ENCODE results near the gene RAP1A.

The RAP1A gene

DNA sequence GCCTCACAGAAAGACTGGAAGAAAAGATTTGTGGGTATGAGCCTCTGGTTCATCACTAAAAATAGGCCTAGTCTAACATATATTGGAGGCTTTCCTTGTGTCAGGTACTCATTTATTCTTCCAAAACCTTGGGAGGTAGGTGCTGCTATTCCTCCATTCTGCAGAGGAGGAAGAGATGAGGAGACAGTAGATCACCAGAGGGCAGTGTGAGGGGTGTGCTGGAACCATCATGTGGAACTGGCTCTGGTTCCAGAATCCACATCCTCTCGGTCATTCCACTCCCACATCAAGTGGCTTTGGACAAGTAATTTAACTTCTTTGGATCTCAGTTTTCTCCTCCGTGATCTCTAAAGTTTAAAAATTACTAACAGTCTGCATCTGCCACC, 127.0 kb downstream of the RAP1A start:
- in situ Hi-C loops (cut with MboI; ENCODE audit: low sequenced_read_pairs, unreplicated experiment): loop anchor here (10.0 kb wide), 1 partner anchor 242 kb away; the partner anchor contains the start of genes ADORA3 and TMIGD3
- TF ChIP-seq, protein P1, sequence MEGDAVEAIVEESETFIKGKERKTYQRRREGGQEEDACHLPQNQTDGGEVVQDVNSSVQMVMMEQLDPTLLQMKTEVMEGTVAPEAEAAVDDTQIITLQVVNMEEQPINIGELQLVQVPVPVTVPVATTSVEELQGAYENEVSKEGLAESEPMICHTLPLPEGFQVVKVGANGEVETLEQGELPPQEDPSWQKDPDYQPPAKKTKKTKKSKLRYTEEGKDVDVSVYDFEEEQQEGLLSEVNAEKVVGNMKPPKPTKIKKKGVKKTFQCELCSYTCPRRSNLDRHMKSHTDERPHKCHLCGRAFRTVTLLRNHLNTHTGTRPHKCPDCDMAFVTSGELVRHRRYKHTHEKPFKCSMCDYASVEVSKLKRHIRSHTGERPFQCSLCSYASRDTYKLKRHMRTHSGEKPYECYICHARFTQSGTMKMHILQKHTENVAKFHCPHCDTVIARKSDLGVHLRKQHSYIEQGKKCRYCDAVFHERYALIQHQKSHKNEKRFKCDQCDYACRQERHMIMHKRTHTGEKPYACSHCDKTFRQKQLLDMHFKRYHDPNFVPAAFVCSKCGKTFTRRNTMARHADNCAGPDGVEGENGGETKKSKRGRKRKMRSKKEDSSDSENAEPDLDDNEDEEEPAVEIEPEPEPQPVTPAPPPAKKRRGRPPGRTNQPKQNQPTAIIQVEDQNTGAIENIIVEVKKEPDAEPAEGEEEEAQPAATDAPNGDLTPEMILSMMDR (IDR thresholded peaks at IDR 0.05; ENCODE audit: borderline replicate concordance, control extremely low read depth, extremely low read depth, insufficient read depth, missing control alignments): no peak
- no peak for DNase-seq (ENCODE audit: low spot score)

DNA sequence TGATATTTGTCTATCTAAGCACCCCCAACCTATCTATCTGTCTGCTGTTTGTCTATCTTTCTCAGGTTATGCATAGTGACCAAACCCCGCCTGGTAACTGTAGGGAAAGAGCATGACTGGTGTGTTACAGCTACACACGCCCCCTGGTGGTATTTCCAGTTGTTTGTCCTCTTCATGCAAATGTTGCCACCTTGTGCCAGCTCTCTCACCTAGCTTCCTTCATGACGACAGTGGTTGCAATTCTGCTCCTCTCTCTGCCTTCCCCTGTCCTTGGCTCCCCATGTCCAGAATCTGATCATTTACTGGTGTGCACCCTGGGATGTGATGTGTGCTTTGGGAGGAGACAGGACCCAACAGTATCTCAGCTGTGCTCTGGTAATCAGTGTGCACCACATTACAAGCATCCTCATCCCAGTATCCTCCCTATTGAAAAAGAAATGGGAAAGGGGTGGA, 127.7 kb downstream of the RAP1A start:
- TF ChIP-seq, protein P1 (IDR thresholded peaks at IDR 0.05; ENCODE audit: borderline replicate concordance, control extremely low read depth, extremely low read depth, insufficient read depth, missing control alignments): peak; percentile 73
- peak; percentile 75 for DNase-seq (ENCODE audit: low spot score)
- in situ Hi-C loops (cut with MboI; ENCODE audit: low sequenced_read_pairs, unreplicated experiment): loop anchor here (10.0 kb wide), 1 partner anchor 243 kb away; the partner anchor contains the start of genes ADORA3 and TMIGD3

DNA sequence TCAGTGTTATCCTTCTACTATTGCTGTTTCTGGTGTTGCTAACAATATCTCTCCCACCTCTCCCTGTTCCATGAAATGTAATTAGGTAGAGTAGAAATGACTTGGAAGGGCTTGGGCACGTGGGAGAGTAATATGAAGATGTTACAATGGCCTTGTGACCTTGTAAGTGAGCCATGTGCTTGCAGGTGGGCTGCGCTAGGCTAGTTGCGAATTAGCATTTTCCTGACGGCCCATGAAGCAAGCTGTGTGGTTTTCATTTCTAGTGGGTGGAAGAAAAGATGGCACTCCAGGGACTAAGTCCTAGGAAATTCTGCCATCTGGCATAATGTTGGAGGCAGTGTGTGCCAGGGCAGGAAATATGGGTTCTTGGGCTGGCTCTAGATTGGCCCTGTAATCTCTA, 128.4 kb downstream of the RAP1A start:
- DNase-seq (ENCODE audit: low spot score): no peak
- TF ChIP-seq, protein P1 (IDR thresholded peaks at IDR 0.05; ENCODE audit: borderline replicate concordance, control extremely low read depth, extremely low read depth, insufficient read depth, missing control alignments): no peak
- in situ Hi-C loops (cut with MboI; ENCODE audit: low sequenced_read_pairs, unreplicated experiment): loop anchor here (10.0 kb wide), 1 partner anchor 243 kb away; the partner anchor contains the start of genes ADORA3 and TMIGD3

DNA sequence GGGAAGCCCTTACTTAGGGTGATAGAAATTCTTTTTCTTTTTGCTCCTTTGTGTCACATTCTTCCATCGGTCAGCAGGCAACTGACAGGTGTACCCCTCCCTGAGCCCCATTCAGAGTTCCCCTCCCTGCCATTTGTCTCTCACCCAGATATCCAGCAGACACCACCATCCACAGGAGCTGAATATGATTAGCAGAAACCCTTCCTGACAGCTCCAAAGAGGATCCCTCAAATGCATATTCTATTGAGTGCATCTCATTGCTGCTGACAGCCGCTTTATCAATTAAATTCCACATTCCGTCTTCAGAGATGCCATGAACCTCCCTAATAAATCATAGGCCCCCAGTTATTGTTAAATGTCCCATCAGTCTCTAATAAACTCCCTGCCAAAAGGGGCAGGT, 130.0 kb downstream of the RAP1A start:
- no peak for DNase-seq (ENCODE audit: low spot score)
- TF ChIP-seq, protein P1 (IDR thresholded peaks at IDR 0.05; ENCODE audit: borderline replicate concordance, control extremely low read depth, extremely low read depth, insufficient read depth, missing control alignments): no peak
- in situ Hi-C loops (cut with MboI; ENCODE audit: low sequenced_read_pairs, unreplicated experiment): loop anchor here (10.0 kb wide), 1 partner anchor 245 kb away; the partner anchor contains the start of genes ADORA3 and TMIGD3

DNA sequence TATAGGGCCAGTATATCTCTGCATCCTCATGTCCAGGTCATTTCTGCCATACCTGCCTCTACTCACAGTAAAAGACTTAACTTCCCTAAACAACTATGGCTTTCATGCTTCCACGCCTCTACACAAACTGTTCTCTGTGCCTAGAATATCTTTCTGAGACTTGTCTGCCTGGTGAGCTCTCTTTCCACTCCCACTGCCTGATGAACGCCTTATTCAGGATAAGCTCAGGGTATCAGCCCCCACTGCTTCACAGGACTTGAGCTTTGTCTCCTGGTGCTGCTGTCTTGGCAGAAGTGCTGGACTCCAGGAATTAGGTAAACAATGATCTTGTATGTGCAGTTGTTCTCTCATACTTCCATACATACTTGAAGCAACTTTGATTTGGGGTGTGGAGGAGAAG, 131.3 kb downstream of the RAP1A start:
- in situ Hi-C loops (cut with MboI; ENCODE audit: low sequenced_read_pairs, unreplicated experiment): no loop called here
- DNase-seq (ENCODE audit: low spot score): no peak
- TF ChIP-seq, protein P1 (IDR thresholded peaks at IDR 0.05; ENCODE audit: borderline replicate concordance, control extremely low read depth, extremely low read depth, insufficient read depth, missing control alignments): no peak

DNA sequence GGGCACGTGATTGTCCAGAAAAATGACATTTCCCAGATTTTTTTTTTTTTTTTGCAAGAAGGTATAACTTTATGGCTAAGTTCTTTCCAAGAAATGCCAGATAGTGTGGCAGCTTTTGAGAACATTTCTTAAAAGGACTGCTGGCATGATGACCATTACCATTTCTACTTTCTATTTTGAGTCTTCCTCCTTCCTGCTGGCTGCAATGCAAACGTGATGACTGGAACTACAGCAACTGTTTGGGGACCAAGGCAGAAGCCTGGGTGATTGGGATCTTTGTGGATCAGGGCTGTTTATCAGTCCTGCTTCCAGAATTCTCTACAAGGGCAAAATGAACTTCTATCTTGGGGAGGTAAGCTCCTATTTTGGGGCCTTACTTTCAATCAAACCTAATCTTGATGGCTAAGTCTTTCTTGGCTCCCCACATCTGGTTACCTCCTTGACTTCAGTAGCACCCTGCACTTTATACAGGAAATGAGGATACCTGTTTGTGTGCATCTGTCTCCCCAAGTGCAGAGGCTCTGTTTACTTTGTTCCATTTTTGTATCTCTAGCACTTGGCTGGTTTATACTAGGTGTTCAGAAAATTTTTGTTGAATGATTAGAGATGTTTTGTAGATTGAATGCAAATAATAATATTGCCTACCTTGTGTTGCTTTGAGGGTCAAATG, 132.5 kb downstream of the RAP1A start:
- in situ Hi-C loops (cut with MboI; ENCODE audit: low sequenced_read_pairs, unreplicated experiment): no loop called here
- no peak for DNase-seq (ENCODE audit: low spot score)

More for the DNA sequence above, 132.5 kb downstream of the RAP1A start:
- TF ChIP-seq, protein P1 (IDR thresholded peaks at IDR 0.05; ENCODE audit: borderline replicate concordance, control extremely low read depth, extremely low read depth, insufficient read depth, missing control alignments): no peak

Data from GM13976 (cell line).